ENCODE data around the gene ENOX2. TPM values are rescaled to one million over a fixed set of nuclear protein-coding genes. Genes with fewer than 3 reads are reported as not detected.
"Not testable (repeated sequence)": the region's sequence is repeated elsewhere in the genome, so short reads cannot be mapped to it uniquely, and the experiment has no call there.

The ENOX2 gene
- total RNA-seq, 2 experiments from 2014 or later: 13.9 to 15.5 TPM

GRCh38 chrX:130793975-130794374, 109.0 kb downstream of the ENOX2 start:
- H3K27me3 Mint-ChIP-seq: no peaks in the 10 kb centered on the region
- ChIA-PET POLR2A (no interaction called here), CTCF (no interaction called here)
- no peak overlapping the region for H3K27ac Mint-ChIP-seq
- no peaks in the 10 kb centered on the region for H3K4me1 Mint-ChIP-seq
- H3K36me3 Mint-ChIP-seq (ENCODE audit: low read depth): peaks cover 3% of the 10 kb centered on the region
- no peaks in the 10 kb centered on the region for H3K9me3 Mint-ChIP-seq
- no peak for DNase-seq
- H3K4me3 Mint-ChIP-seq: no peak overlapping the region

- H3K4me3 Mint-ChIP-seq; CTCF ChIA-PET; H3K27me3 Mint-ChIP-seq; H3K9me3 Mint-ChIP-seq; H3K4me1 Mint-ChIP-seq; H3K36me3 Mint-ChIP-seq (ENCODE audit: low read depth); POLR2A ChIA-PET; DNase-seq; H3K27ac Mint-ChIP-seq: not testable (repeated sequence)
These were observed 111.1 kb downstream of the ENOX2 start for GRCh38 chrX:130791870-130792269.

DNA sequence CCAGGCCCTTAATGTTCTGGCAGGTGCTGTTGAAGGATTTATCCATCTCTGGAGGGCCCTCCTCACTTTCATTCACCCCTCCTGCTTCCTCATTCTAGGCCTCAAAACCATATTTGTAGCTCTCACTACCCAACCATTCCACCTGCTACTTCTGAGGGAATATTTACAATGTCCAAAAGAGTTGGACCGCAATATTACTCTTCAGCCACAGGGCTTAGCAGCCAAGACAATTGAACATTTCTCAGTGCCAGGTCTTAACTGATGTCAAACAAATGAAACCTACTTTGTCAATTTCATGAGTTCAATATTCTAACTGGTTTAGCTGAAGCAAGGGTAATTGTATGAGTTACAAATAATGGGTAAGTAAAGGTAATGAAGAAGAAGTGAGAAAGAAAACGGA, 113.2 kb downstream of the ENOX2 start:
- Mint-ChIP-seq H3K9me3 (no peaks in the 10 kb centered on the region), H3K4me3 (no peak overlapping the region), H3K27me3 (no peaks in the 10 kb centered on the region), H3K27ac (no peak overlapping the region), H3K4me1 (no peaks in the 10 kb centered on the region), H3K36me3 (ENCODE audit: low read depth) (peaks cover 3% of the 10 kb centered on the region)
- DNase-seq: no peak
- ChIA-PET CTCF (no interaction called here), POLR2A (no interaction called here)

GRCh38 chrX:130788786-130789581, 114.0 kb downstream of the ENOX2 start:
- no peak overlapping the region for H3K4me3 Mint-ChIP-seq
- ChIA-PET POLR2A (no interaction called here), CTCF (no interaction called here)
- no peak overlapping the region for H3K27ac Mint-ChIP-seq
- no peaks in the 10 kb centered on the region for H3K9me3 Mint-ChIP-seq
- H3K4me1 Mint-ChIP-seq: no peaks in the 10 kb centered on the region
- no peak for DNase-seq
- peaks cover 3% of the 10 kb centered on the region for H3K36me3 Mint-ChIP-seq (ENCODE audit: low read depth)
- H3K27me3 Mint-ChIP-seq: no peaks in the 10 kb centered on the region

GRCh38 chrX:130786030-130786429, 117.0 kb downstream of the ENOX2 start:
- Mint-ChIP-seq H3K4me1 (no peaks in the 10 kb centered on the region), H3K4me3 (no peak overlapping the region), H3K36me3 (ENCODE audit: low read depth) (no peaks in the 10 kb centered on the region), H3K27me3 (no peaks in the 10 kb centered on the region), H3K27ac (no peak overlapping the region), H3K9me3 (no peaks in the 10 kb centered on the region)
- no peak for DNase-seq
- POLR2A ChIA-PET: no interaction called here
- CTCF ChIA-PET: no interaction called here

- ChIA-PET CTCF (interaction anchor here (0.6 kb wide), 2 partner anchors 564 to 1984 kb away, joined by 4 to 6 read pairs; no protein-coding TSS in a partner anchor), POLR2A (no interaction called here)
- no peak overlapping the region for H3K27ac Mint-ChIP-seq
- H3K9me3 Mint-ChIP-seq: no peaks in the 10 kb centered on the region
- H3K36me3 Mint-ChIP-seq (ENCODE audit: low read depth): peaks cover 2% of the 10 kb centered on the region
- DNase-seq: no peak
- H3K4me3 Mint-ChIP-seq: no peak overlapping the region
- no peaks in the 10 kb centered on the region for H3K4me1 Mint-ChIP-seq
- H3K27me3 Mint-ChIP-seq: no peaks in the 10 kb centered on the region
These were observed 124.2 kb downstream of the ENOX2 start for GRCh38 chrX:130778773-130779172.

GRCh38 chrX:130775849-130776248, 127.2 kb downstream of the ENOX2 start:
- no peak overlapping the region for H3K27ac Mint-ChIP-seq
- CTCF ChIA-PET: interaction anchor here (0.6 kb wide), 1 partner anchor 9 kb away, joined by 3 read pairs; no protein-coding TSS in a partner anchor
- POLR2A ChIA-PET: no interaction called here
- DNase-seq: no peak
- H3K9me3 Mint-ChIP-seq: no peaks in the 10 kb centered on the region
- H3K4me1 Mint-ChIP-seq: peaks cover 13% of the 10 kb centered on the region
- no peak overlapping the region for H3K4me3 Mint-ChIP-seq
- no peaks in the 10 kb centered on the region for H3K27me3 Mint-ChIP-seq
- peaks cover 2% of the 10 kb centered on the region for H3K36me3 Mint-ChIP-seq (ENCODE audit: low read depth)

DNA sequence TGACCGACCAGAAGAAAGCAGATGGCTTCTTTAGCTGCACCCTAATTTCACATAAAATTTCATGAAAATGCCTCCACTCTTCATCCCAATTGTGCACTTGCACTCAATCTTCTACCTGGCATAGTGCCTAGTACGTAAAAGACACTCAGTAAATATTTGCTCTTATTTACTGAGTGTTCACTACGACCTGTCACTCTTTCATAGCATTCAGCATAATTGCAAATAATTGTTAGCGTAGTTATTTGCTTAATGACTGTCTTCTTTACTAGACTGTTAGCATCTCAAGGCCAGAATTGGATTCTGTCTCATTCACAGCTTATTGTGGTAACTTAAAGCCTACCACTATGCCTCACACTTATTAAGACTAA, 130.2 kb downstream of the ENOX2 start:
- no peak for DNase-seq
- ChIA-PET POLR2A (no interaction called here), CTCF (no interaction called here)
- H3K4me3 Mint-ChIP-seq: no peak overlapping the region
- no peaks in the 10 kb centered on the region for H3K27me3 Mint-ChIP-seq
- H3K4me1 Mint-ChIP-seq: peaks cover 15% of the 10 kb centered on the region
- H3K36me3 Mint-ChIP-seq (ENCODE audit: low read depth): no peaks in the 10 kb centered on the region
- H3K9me3 Mint-ChIP-seq: no peaks in the 10 kb centered on the region
- no peak overlapping the region for H3K27ac Mint-ChIP-seq

DNA sequence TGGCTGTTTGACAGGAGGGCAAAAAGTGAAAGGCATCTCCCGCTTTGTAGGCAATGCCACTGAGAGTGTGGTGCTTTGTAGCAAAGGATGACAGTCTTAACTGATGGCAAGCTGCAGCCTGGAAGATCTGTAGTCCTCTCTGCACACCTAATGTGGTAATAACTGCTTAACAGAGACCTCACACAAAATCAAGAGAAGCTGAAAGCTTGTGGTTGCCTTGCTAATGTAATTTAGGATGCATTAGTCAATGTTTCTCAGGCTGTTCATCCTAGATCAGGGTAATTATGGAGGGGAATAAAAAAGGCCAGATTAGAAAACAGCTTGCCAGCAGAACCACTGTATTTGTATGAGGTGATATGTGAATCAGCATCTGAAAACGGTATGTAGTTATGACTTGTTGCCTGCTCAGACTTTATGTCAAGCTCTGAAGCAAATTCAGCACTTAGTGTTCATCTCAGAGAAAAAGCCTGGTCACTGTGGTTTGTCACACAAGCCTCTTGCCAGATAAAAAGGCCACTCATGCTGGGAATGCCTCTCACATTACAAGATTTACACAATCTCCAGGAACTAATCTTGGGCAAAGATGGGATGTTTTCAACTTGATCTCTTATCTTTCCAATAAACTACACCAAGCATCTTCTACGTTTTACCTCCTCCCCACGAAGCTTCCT, 130.8 kb downstream of the ENOX2 start:
- Mint-ChIP-seq H3K4me1 (peaks cover 15% of the 10 kb centered on the region), H3K9me3 (no peaks in the 10 kb centered on the region), H3K27ac (no peak overlapping the region), H3K27me3 (no peaks in the 10 kb centered on the region), H3K36me3 (ENCODE audit: low read depth) (no peaks in the 10 kb centered on the region), H3K4me3 (no peak overlapping the region)
- ChIA-PET CTCF (no interaction called here), POLR2A (no interaction called here)
- DNase-seq: no peak

DNA sequence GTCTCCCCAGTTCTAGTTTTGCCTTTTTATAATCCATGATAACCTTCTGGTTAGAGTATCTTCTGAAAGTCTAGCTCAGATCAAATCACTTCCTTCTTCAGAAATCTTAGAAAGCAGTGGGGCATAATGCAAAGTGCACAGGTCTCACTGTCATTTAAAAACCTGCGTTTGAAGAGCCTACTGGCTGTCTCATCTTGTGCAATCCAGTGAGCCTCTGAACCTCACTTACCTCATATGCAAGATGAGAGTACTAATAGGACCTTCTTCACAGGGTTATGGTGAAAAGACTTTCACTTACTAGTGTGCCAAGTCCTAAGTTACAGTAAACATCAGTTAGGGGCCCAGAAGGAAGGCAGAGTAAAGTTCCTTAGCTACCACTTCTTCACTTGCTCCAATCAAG, 131.4 kb downstream of the ENOX2 start:
- POLR2A ChIA-PET: no interaction called here
- peaks cover 15% of the 10 kb centered on the region for H3K4me1 Mint-ChIP-seq
- no peaks in the 10 kb centered on the region for H3K9me3 Mint-ChIP-seq
- H3K4me3 Mint-ChIP-seq: no peak overlapping the region
- peak overlapping the region; percentile 19 for H3K27ac Mint-ChIP-seq
- H3K27me3 Mint-ChIP-seq: no peaks in the 10 kb centered on the region
- DNase-seq: no peak
- H3K36me3 Mint-ChIP-seq (ENCODE audit: low read depth): no peaks in the 10 kb centered on the region
- CTCF ChIA-PET: no interaction called here

DNA sequence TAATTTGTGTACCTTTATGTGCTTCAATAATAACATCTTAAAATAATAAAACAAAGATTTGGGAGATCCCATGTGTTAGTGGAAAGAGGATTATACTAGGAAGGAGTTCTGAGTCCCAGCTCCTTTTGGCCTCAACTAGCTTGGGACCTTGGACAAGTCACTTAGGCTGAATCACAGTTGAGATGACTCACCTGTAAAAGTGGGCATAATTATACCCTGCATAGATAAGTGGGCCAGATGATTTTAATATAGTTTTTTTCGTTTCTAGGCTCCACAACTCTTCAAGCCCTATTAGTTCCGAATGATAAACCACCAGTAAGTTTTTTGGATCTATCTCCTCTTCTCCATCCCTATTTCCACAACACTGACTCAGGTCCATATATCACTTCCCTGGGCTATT, 131.8 kb downstream of the ENOX2 start:
- peaks cover 15% of the 10 kb centered on the region for H3K4me1 Mint-ChIP-seq
- ChIA-PET POLR2A (no interaction called here), CTCF (no interaction called here)
- DNase-seq: no peak
- H3K9me3 Mint-ChIP-seq: no peaks in the 10 kb centered on the region
- no peak overlapping the region for H3K4me3 Mint-ChIP-seq
- H3K27me3 Mint-ChIP-seq: no peaks in the 10 kb centered on the region
- H3K27ac Mint-ChIP-seq: peak overlapping the region; percentile 19
- no peaks in the 10 kb centered on the region for H3K36me3 Mint-ChIP-seq (ENCODE audit: low read depth)

DNA sequence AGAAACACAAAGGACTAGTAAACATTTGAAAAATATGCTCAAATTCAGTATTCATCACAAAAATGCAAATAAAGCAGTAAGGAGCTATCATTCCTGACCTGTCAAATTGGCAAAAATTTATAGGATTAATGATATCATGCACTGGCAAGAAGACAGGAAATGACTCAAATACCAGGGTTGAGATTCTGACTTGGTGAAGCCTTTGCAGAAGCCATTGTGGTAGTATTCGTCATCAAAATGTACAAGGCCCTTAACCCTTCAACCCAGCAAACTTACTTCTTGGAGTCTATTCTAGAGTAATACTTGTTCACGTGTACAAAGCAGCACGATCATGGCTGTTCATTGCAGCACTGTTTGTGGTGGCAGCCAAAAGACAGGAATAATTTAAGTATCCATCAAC, 132.4 kb downstream of the ENOX2 start:
- Mint-ChIP-seq H3K27me3 (no peaks in the 10 kb centered on the region), H3K27ac (no peak overlapping the region)
- DNase-seq: no peak

DNA sequence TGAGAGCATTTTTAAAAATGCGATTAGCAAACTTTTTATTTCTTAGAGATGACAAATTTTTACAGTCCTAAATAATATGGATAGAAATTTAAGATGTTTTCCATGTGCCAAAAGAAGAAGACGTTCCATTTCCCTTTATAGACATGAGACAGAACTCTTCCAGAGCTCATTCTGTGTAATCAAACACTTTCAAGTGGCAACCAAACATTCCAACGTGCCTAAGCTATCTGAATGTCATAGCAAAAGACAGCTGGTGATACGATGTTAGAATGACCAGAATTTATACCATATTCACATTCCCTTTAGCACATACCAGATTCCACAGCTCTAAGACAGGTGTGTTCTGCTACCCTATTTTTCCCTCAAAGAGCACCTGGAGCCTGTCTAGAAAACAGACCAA, 133.2 kb downstream of the ENOX2 start:
- no peak for DNase-seq
- H3K4me3 Mint-ChIP-seq: no peak overlapping the region
- no peak overlapping the region for H3K27ac Mint-ChIP-seq
- ChIA-PET POLR2A (no interaction called here), CTCF (no interaction called here)
- H3K4me1 Mint-ChIP-seq: peaks cover 15% of the 10 kb centered on the region
- no peaks in the 10 kb centered on the region for H3K9me3 Mint-ChIP-seq
- no peaks in the 10 kb centered on the region for H3K27me3 Mint-ChIP-seq
- H3K36me3 Mint-ChIP-seq (ENCODE audit: low read depth): no peaks in the 10 kb centered on the region

More for the DNA sequence above, 132.4 kb downstream of the ENOX2 start:
- ChIA-PET POLR2A (no interaction called here), CTCF (no interaction called here)
- Mint-ChIP-seq H3K4me3 (no peak overlapping the region), H3K4me1 (peaks cover 15% of the 10 kb centered on the region), H3K36me3 (ENCODE audit: low read depth) (no peaks in the 10 kb centered on the region), H3K9me3 (no peaks in the 10 kb centered on the region)

- Mint-ChIP-seq H3K27ac (no peak overlapping the region), H3K36me3 (ENCODE audit: low read depth) (no peaks in the 10 kb centered on the region), H3K9me3 (no peaks in the 10 kb centered on the region), H3K4me3 (no peak overlapping the region), H3K4me1 (no peaks in the 10 kb centered on the region), H3K27me3 (no peaks in the 10 kb centered on the region)
- no peak for DNase-seq
- ChIA-PET POLR2A (no interaction called here), CTCF (no interaction called here)
These were observed 144.9 kb downstream of the ENOX2 start for GRCh38 chrX:130758072-130758471.
